GM12874 (cell line): ENCODE measurements around the gene TCF4.

Experiments
- TF ChIP-seq, protein P1 (sequence below): IDR thresholded peaks from 2 replicates; pipeline ENCODE4 v1.5.1; 2011; ENCODE audit warnings: low read depth, mild to moderate bottlenecking, control low read depth, low read length, moderate library complexity; ENCODE audit not compliant: insufficient read depth

Gene TCF4

DNA sequence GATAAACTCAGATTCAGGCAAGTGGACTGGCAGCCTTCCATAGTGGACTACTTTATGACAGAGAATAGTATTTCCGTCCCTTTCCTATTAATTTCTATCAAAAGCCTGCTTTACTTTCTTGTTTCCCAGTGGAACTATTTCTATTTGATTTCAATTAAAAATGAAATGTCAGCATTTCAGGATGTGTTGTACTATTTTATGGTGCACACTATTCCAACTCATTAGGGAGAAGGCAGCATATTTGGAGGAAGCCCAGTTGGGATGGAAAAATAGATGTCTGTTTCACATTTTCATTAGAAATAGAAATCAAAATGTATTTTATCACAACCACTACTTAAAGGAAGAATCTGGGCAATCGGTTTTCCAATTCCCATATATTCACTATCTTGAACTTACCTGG, 37.9 kb upstream of the TCF4 start:
- TF ChIP-seq, protein P1, sequence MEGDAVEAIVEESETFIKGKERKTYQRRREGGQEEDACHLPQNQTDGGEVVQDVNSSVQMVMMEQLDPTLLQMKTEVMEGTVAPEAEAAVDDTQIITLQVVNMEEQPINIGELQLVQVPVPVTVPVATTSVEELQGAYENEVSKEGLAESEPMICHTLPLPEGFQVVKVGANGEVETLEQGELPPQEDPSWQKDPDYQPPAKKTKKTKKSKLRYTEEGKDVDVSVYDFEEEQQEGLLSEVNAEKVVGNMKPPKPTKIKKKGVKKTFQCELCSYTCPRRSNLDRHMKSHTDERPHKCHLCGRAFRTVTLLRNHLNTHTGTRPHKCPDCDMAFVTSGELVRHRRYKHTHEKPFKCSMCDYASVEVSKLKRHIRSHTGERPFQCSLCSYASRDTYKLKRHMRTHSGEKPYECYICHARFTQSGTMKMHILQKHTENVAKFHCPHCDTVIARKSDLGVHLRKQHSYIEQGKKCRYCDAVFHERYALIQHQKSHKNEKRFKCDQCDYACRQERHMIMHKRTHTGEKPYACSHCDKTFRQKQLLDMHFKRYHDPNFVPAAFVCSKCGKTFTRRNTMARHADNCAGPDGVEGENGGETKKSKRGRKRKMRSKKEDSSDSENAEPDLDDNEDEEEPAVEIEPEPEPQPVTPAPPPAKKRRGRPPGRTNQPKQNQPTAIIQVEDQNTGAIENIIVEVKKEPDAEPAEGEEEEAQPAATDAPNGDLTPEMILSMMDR, result no peak

DNA sequence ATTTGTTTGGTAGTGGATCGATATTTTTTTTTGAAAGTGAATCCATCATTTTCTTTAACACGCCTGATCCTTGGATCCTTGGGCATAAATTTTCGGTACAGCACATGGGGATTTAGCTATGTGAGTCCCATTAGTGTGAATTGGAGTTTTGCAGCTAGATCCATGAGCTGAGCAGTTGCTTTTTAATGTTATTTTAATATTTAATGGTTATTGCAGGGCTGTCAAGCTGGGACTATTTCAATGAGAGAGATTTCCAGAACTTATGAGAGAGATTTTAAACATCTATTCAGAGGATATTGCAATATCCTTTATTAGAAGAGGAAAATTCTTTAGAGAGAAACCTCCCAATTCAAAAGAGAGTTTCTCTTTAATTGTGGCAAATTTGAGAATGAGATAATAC, 35.6 kb upstream of the TCF4 start:
- TF ChIP-seq, protein P1, result no peak

DNA sequence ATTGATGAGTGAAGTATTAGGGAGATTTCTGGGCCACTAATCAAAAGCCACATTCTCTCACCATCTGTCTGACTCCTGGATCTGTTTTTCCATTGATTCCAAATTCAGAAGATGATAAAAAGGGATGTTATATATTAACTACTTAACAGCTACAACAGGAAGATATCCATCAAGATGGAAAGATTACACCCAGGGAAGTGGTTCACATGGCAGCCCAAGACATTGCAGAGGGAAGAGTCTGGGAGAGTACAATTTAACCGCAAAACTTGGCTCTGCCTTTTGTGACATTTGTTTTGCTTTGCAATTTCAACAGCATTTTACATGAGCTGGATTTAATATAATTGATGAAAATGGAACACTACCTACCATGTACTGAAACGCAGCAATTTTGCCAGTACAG, 22.5 kb upstream of the TCF4 start:
- TF ChIP-seq, protein P1, result no peak

- TF ChIP-seq, protein P1, result no peak
Measured at GRCh38 chr18:55609160-55609825, 21.3 kb upstream of the TCF4 start.

- TF ChIP-seq, protein P1, result no peak
Measured at GRCh38 chr18:55608497-55608896, 20.5 kb upstream of the TCF4 start.

GRCh38 chr18:55607773-55608172, 19.8 kb upstream of the TCF4 start:
- TF ChIP-seq, protein P1, result no peak

DNA sequence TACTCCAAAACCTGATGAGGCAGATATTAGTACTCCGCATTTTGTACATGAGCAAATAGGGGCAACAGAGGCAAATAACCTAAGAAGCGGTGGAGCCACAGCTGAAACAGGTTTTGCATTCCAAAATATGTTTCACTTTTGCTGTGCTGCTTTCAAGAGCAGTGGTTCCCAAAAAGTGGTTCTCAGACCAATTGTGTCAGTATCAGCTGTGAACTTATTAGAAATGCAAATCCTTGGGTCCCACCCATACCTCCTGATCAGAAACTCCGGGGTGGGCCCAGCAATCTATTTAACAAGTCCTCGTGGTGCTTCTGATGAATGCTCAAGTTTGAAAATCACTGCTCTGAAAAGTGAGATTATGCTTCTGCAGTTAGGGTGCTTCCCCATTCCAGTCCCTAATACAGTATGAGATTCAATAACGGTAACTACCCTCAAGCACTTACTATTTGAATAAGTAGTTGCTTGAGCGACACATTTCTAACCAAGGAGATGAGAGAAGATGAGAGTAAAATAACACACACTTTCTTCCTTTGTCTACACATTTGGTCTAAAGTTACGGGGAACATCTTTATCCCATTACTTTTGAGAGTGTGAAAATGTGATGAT, 17.8 kb upstream of the TCF4 start:
- TF ChIP-seq, protein P1, result no peak
